ENCODE results near the gene GPC6. TPM values are rescaled to one million over a fixed set of nuclear protein-coding genes. Genes with fewer than 3 reads are reported as not detected.

The GPC6 gene
- total and polyA plus RNA-seq, 2 donors (not counting 3 experiments of a cell fraction or from before 2014, with no cell fraction given) = 0.01 TPM; not detected in 1

DNA sequence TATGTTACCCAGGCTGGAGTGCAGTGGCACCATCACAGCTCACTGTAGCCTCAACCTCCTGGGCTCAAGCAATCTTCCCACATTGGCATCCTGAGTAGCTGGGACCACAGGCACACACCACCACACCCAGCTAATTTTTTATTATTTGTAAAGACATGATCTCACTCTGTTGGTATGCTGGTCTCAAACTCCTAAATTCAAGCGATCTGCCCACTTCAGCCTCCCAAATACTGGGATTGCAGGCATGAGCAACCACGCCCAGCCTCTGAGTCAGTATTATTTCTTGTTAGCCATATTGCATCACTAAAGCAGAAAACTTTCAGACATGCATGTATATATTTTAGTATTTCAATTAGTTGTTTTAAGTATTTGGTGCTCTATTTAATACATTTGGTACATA is 376.4 kb downstream of the GPC6 start:
- H3K36me3 ChIP-seq (ENCODE audit: control insufficient read depth in 2 of 2, extremely low read depth in 1 of 2, insufficient read depth in 2 of 2, low read length in 2 of 2) = no peaks in the 10 kb centered on the region
- H3K27me3 ChIP-seq (ENCODE audit: control insufficient read depth in 2 of 2, insufficient read depth in 2 of 2, low read length in 2 of 2) = no peaks in the 10 kb centered on the region
- no peak overlapping the region for H3K4me3 ChIP-seq (replicated peaks in 1 of 3; ENCODE audit: insufficient read depth in 1 of 3, low read depth in 1 of 3, low read length in 3 of 3)
- H3K4me2 ChIP-seq (ENCODE audit: insufficient read depth, low read length) = no peak overlapping the region
- no peak overlapping the region for H2AFZ ChIP-seq (ENCODE audit: low read depth, low read length)
- intact Hi-C loops (cut with micrococcal nuclease) = no loop called here
- no peaks in the 10 kb centered on the region for H4K20me1 ChIP-seq (replicated peaks; ENCODE audit: control insufficient read depth, extremely low read depth, insufficient read depth, low read length)
- no peak overlapping the region for H3K9ac ChIP-seq (replicated peaks; ENCODE audit: extremely low read depth, insufficient read depth, low read length)
- POLR2A ChIA-PET = no interaction called here
- no peaks in the 10 kb centered on the region for H3K9me1 ChIP-seq (replicated peaks; ENCODE audit: control insufficient read depth, extremely low read depth, insufficient read depth, low read length)
- no peaks in the 10 kb centered on the region for H3K79me2 ChIP-seq (ENCODE audit: control insufficient read depth, insufficient read depth, low read length)
- TF ChIP-seq, protein P1, sequence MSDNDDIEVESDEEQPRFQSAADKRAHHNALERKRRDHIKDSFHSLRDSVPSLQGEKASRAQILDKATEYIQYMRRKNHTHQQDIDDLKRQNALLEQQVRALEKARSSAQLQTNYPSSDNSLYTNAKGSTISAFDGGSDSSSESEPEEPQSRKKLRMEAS (IDR thresholded peaks at IDR 0.05; ENCODE audit: insufficient read depth, insufficient read length) = no peak
- no peak for TF ChIP-seq POLR2AphosphoS5 (IDR thresholded peaks at IDR 0.05; ENCODE audit: insufficient read depth, low read depth, low read length)
- TF ChIP-seq MYC (IDR thresholded peaks at IDR 0.05; ENCODE audit: low read depth, low read length) = no peak
- no peak for TF ChIP-seq FOS (IDR thresholded peaks at IDR 0.05; ENCODE audit: borderline replicate concordance, insufficient read depth, low read length)
- TF ChIP-seq POLR2A (IDR thresholded peaks at IDR 0.05; ENCODE audit: low read depth, low read length) = no peak
- no peak for TF ChIP-seq CTCF (IDR thresholded peaks at IDR 0.05; ENCODE audit: extremely low read depth in 1 of 2, insufficient read depth in 1 of 2, low read depth in 1 of 2, low read length in 2 of 2)
- TF ChIP-seq GATA2 (IDR thresholded peaks at IDR 0.05; ENCODE audit: insufficient read depth, insufficient read length, low read depth, low read length) = no peak
- no peak for TF ChIP-seq JUN (IDR thresholded peaks at IDR 0.05; ENCODE audit: borderline replicate concordance, insufficient read depth, insufficient read length, low read depth)
- dilution Hi-C loops (cut with MboI; ENCODE audit: extremely low pct_ligation_motif_present, low sequenced_read_pairs) = no loop called here
- CTCF ChIA-PET = no interaction called here
- no peak overlapping the region for H3K27ac ChIP-seq (ENCODE audit: insufficient read depth, low read depth, low read length)
- no TSS peak for BruUV-seq (replicated peaks)
- H3K9me3 ChIP-seq (replicated peaks; ENCODE audit: control insufficient read depth, insufficient read depth, low read length) = peaks cover 5% of the 10 kb centered on the region
- no peaks in the 10 kb centered on the region for H3K4me1 ChIP-seq (ENCODE audit: control insufficient read depth, extremely low read depth, insufficient read depth, low read length)
- FAIRE-seq = no peak
- no peak for DNase-seq (ENCODE audit: low read depth, low spot score)

Data from endothelial cell of umbilical vein (primary cell).